Activated T-helper 17 cell treated with anti-CD3 and anti-CD28 coated beads, Interleukin-2, amount 50 U/mL, for 72 hours (primary cell): ENCODE data around the gene CYBC1. TPM values are rescaled to one million over a fixed set of nuclear protein-coding genes. Genes with fewer than 3 reads are reported as not detected.
A peak's percentile ranks its signal among the peaks of the same experiment; 100 is the strongest.

Experiments used
- ATAC-seq: fragments of 150-1000 bp; cut with Tn5 transposase; replicated peaks from 2 replicates; pipeline ENCODE4 v1.10.0; 2021; ENCODE audit warnings: mild to moderate bottlenecking, moderate library complexity
- H3K27ac Mint-ChIP-seq: one replicate; pipeline ENCODE4 v1.8.0; 2022; ENCODE audit warnings: mixed read lengths
- H3K27me3 Mint-ChIP-seq: one replicate; pipeline ENCODE4 v1.8.0; 2022; ENCODE audit warnings: mixed read lengths
- H3K36me3 Mint-ChIP-seq: one replicate; pipeline ENCODE4 v1.8.0; 2022; ENCODE audit warnings: low read depth, mild to moderate bottlenecking, mixed read lengths
- H3K4me1 Mint-ChIP-seq: one replicate; pipeline ENCODE4 v1.8.0; 2022; ENCODE audit warnings: mixed read lengths
- H3K4me3 Mint-ChIP-seq: one replicate; pipeline ENCODE4 v1.8.0; 2022; ENCODE audit warnings: mild to moderate bottlenecking, mixed read lengths
- H3K9me3 Mint-ChIP-seq: one replicate; pipeline ENCODE4 v1.8.0; 2022; ENCODE audit warnings: mixed read lengths
- total RNA-seq, 2 donors: library from RNA; stranded (reverse); gene quantifications; one replicate each; pipeline ENCODE4 v1.2.3, GENCODE V29; 2022

CYBC1 gene
- total RNA-seq, 2 donors from 2014 or later = 297 to 323 TPM

DNA sequence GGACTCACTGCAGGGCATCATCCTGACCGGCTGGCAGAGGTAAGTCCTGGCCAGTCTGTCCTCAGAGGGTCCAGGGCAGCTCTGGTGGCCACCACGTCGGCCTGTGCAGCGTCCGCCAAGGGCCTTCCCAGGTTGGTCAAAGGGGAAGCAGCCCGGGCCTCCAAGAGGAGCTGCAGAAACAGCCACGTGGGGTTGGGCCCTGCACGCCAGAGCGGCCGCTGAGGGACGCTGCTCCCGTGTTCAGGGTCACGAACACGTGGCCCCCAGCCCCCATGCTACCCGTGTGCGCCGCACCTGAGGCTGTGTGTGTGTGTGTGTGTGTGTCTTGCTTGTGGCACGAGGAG, 13.3 kb downstream of the CYBC1 start:
- H3K4me3 Mint-ChIP-seq = no peak overlapping the region
- no peaks in the 10 kb centered on the region for H3K27me3 Mint-ChIP-seq
- peaks cover 3% of the 10 kb centered on the region for H3K36me3 Mint-ChIP-seq
- peaks cover 4% of the 10 kb centered on the region for H3K4me1 Mint-ChIP-seq
- ATAC-seq = no peak
- no peaks in the 10 kb centered on the region for H3K9me3 Mint-ChIP-seq
- no peak overlapping the region for H3K27ac Mint-ChIP-seq

DNA sequence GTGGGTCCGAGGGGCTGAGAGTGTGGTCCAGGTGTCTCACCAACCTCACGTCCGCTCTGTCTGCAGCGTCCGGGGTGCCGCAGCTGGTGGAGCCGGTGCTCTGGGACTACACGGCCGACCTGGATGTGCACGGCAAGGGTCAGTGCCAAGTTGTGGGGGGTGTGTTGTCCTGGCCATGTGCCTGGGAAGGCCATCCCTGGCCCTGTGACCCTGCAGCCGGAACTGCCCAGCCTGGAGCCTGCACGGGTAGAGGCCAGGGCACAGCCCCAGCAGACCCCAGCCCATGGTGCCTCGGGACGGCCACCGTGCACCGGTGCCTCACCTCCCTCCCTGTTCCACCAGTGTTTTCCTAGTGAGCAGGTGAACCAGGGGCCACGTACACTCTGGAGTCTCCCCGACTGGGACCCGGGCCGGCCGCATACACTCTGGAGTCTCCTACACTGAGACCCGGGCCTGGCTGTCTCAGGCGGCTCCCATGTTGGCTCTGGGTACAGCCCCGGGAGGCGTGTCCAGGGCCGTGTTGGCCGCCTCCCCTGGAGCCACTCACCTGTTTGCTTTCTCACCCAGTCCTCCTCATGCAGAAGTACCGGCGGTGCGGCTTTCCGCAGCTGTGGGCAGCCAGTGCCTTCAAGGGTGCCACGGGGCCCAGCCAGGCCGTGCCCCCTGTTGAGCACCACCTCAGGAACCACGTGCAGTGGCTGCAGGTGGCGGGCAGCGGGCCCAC, 13.8 kb downstream of the CYBC1 start:
- no peak overlapping the region for H3K4me3 Mint-ChIP-seq
- ATAC-seq = no peak
- no peak overlapping the region for H3K27ac Mint-ChIP-seq
- no peaks in the 10 kb centered on the region for H3K27me3 Mint-ChIP-seq
- no peaks in the 10 kb centered on the region for H3K9me3 Mint-ChIP-seq
- peaks cover 4% of the 10 kb centered on the region for H3K4me1 Mint-ChIP-seq
- no peaks in the 10 kb centered on the region for H3K36me3 Mint-ChIP-seq

GRCh38 chr17:82435601-82436583, 14.7 kb downstream of the CYBC1 start:
- no peak for ATAC-seq
- Mint-ChIP-seq H3K27me3 (no peaks in the 10 kb centered on the region), H3K4me1 (peaks cover 4% of the 10 kb centered on the region), H3K36me3 (no peaks in the 10 kb centered on the region), H3K4me3 (no peak overlapping the region), H3K27ac (no peak overlapping the region), H3K9me3 (no peaks in the 10 kb centered on the region)

DNA sequence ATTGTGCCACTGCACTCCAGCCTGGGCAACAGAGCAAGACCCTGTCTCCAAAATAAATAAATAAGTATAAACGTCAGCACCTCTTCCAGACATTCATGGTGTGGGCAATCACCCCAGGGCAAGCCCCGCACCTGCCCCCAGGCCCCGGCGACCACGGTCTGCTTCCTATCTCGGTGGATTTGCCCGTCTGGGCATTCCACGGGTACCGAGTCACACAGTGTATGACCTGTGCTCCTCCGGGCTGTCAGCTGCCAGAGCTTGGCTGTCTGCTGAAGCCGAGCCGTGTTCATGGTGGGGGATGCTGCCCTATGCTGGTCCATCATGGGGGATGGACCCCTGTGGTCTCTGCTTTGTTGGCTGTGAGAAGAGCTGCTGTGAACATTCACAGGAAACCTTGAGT, 15.4 kb downstream of the CYBC1 start:
- peaks cover 6% of the 10 kb centered on the region for H3K4me1 Mint-ChIP-seq
- no peak overlapping the region for H3K4me3 Mint-ChIP-seq
- no peaks in the 10 kb centered on the region for H3K36me3 Mint-ChIP-seq
- H3K27ac Mint-ChIP-seq = no peak overlapping the region
- ATAC-seq = no peak
- no peaks in the 10 kb centered on the region for H3K9me3 Mint-ChIP-seq
- no peaks in the 10 kb centered on the region for H3K27me3 Mint-ChIP-seq

GRCh38 chr17:82434216-82434565, 16.4 kb downstream of the CYBC1 start:
- Mint-ChIP-seq H3K4me3 (no peak overlapping the region), H3K9me3 (no peaks in the 10 kb centered on the region)

DNA sequence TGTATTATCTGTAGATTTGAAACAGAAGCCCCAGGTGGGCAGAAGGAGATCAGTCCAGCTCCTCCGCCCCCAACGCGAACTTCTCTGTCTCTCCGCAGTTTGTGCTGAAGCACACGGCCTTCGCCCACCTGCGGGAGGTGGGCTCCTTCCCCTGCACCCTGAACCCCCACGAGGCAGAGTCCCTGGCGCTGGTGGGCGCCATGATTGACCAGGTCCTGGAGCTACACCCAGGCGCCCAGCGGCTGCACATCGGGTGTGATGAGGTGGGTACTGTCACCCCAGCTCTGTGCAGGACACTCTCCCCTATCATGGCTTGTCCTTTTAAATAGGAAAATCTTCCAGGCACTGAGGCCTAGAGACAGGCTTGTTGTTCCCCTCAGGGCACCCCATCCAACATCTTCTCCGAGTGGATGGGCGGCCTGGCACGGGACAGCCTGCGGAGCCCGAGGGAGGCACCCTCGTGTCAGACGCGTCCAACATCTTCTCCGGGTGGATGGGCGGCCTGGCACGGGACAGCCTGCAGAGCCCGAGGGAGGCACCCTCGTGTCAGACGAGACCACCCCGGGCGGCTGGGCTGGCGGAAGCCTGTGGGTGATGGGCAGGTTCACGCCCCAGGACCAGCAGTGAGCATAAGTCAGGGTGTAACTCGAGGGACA, 16.9 kb downstream of the CYBC1 start:
- Mint-ChIP-seq H3K27ac (no peak overlapping the region), H3K4me3 (no peak overlapping the region), H3K4me1 (peaks cover 14% of the 10 kb centered on the region), H3K36me3 (no peaks in the 10 kb centered on the region), H3K9me3 (no peaks in the 10 kb centered on the region), H3K27me3 (no peaks in the 10 kb centered on the region)
- no peak for ATAC-seq

More at GRCh38 chr17:82434216-82434565, 16.4 kb downstream of the CYBC1 start:
- Mint-ChIP-seq H3K4me1 (peaks cover 14% of the 10 kb centered on the region), H3K27ac (no peak overlapping the region), H3K36me3 (no peaks in the 10 kb centered on the region), H3K27me3 (no peaks in the 10 kb centered on the region)
- peak; percentile 69 for ATAC-seq

GRCh38 chr17:82432017-82432416, 18.5 kb downstream of the CYBC1 start:
- ATAC-seq = no peak
- Mint-ChIP-seq H3K4me3 (no peak overlapping the region), H3K27ac (no peak overlapping the region), H3K9me3 (no peaks in the 10 kb centered on the region), H3K36me3 (no peaks in the 10 kb centered on the region), H3K27me3 (no peaks in the 10 kb centered on the region), H3K4me1 (peaks cover 14% of the 10 kb centered on the region)

- Mint-ChIP-seq H3K9me3 (no peaks in the 10 kb centered on the region), H3K4me3 (no peak overlapping the region), H3K36me3 (no peaks in the 10 kb centered on the region), H3K27me3 (no peaks in the 10 kb centered on the region), H3K4me1 (peaks cover 14% of the 10 kb centered on the region), H3K27ac (peak overlapping the region; percentile 36)
- no peak for ATAC-seq
Measured at GRCh38 chr17:82429824-82430223, 20.7 kb downstream of the CYBC1 start.

DNA sequence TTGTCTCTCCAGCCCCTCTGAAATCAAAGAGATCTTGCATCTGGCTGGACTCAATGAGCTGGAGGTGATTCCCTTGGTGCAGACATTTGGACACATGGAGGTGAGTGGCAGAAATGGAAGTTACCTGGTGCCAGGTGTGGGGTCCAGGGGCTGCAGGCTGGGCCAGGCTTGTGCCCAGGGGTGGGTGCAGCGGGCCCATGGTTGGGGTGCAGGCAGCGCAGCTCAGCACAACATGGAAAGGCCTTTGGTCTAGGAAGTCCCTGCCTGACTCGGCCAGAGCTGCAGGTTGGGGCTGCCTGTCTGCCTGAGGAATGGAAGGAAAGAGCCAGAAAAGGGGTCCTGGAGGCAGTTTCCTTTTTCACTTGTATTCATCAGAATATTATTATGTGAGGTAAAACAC, 22.0 kb downstream of the CYBC1 start:
- Mint-ChIP-seq H3K36me3 (no peaks in the 10 kb centered on the region), H3K27me3 (no peaks in the 10 kb centered on the region), H3K9me3 (no peaks in the 10 kb centered on the region), H3K4me1 (peaks cover 9% of the 10 kb centered on the region), H3K4me3 (no peak overlapping the region), H3K27ac (no peak overlapping the region)
- ATAC-seq = no peak

DNA sequence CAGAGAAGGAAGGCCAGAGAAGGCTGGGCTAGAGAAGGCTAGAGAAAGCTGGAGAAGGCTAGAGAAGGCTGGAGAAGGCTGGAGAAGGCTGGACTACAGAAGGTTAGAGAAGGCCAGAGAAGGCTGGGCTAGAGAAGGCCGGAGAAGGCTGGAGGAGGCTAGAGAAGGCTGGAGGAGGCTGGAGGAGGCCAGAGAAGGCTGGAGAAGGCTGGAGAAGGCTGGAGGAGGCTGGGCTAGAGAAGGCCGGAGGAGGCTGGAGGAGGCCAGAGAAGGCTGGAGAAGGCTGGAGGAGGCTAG, 25.7 kb downstream of the CYBC1 start:
- H3K27ac Mint-ChIP-seq = no peak overlapping the region
- no peaks in the 10 kb centered on the region for H3K9me3 Mint-ChIP-seq
- no peaks in the 10 kb centered on the region for H3K27me3 Mint-ChIP-seq
- H3K4me3 Mint-ChIP-seq = no peak overlapping the region
- H3K4me1 Mint-ChIP-seq = peaks cover 8% of the 10 kb centered on the region
- peaks cover 26% of the 10 kb centered on the region for H3K36me3 Mint-ChIP-seq
- ATAC-seq = no peak

GRCh38 chr17:82424001-82424862, 26.3 kb downstream of the CYBC1 start:
- Mint-ChIP-seq H3K4me3 (no peak overlapping the region), H3K4me1 (peaks cover 6% of the 10 kb centered on the region), H3K9me3 (no peaks in the 10 kb centered on the region), H3K27me3 (no peaks in the 10 kb centered on the region), H3K36me3 (peaks cover 29% of the 10 kb centered on the region), H3K27ac (no peak overlapping the region)
- ATAC-seq = peak; percentile 62

DNA sequence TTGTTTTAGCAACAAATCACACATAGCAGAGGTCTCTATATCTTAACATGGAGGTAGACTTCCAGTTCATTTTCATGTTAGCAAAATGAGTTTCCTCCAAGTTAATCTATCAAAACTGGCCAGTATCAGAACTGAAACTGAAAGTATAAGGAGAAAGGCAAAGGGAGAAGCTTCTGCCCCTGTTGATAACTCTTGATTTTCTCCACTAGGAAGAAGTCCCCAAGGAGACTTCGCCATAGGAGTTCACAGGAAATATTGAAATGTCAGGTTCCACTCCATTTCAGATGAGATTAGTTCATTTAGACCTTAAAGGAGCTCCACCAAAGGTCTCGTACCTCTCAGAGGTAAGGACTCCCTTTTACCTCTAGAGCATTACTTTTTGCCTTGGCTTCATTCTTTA, 31.0 kb downstream of the CYBC1 start:
- Mint-ChIP-seq H3K4me3 (peak overlapping the region; percentile 76), H3K4me1 (peaks cover 6% of the 10 kb centered on the region), H3K27me3 (no peaks in the 10 kb centered on the region), H3K9me3 (no peaks in the 10 kb centered on the region), H3K27ac (peak overlapping the region; percentile 54), H3K36me3 (peaks cover 30% of the 10 kb centered on the region)
- ATAC-seq = no peak

- ATAC-seq = peak; percentile 90
- Mint-ChIP-seq H3K27me3 (no peaks in the 10 kb centered on the region), H3K4me3 (peak within 1 kb of the TSS; percentile 76), H3K27ac (peak within 1 kb of the TSS; percentile 54), H3K9me3 (no peaks in the 10 kb centered on the region), H3K36me3 (peaks cover 36% of the 10 kb centered on the region), H3K4me1 (peaks cover 10% of the 10 kb centered on the region)
Measured at GRCh38 chr17:82418001-82418986, 32.3 kb downstream of the CYBC1 start, which contains the start of the genes HEXD and OGFOD3. Gene HEXD, plus strand, starts transcription at chr17:82418347. Its CDS starts 1,453 bp downstream, at chr17:82419800. Gene OGFOD3, minus strand, starts transcription at chr17:82418586. Its CDS starts 101 bp downstream, at chr17:82418485.
